GM03348 (cell line): Measurements from ENCODE around the gene COL11A1.
A peak's percentile ranks its signal among the peaks of the same experiment; 100 is the strongest.

Experiments used
- DNase-seq: peaks from one replicate; pipeline ENCODE4 v3.0.0; 2012; ENCODE audit warnings: low spot score

The COL11A1 gene

DNA sequence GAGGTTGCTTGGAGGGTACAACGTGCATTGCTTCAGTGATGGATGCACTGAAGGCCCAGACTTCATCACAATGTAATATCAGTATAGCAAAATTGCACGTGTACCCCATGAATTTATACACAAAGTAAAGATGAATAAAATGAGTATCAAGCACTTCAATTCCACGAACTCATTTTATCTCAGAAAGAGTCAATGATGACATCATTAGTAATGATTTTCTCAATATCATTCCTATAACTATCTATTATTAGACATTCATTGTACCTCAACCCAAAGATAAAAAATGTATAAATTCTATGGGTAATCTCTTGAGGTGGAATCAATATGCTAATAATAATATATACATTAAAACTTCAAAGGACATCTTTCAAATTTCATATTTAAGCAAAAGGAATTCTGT is 208.4 kb downstream of the COL11A1 start:
- no peak for DNase-seq

DNA sequence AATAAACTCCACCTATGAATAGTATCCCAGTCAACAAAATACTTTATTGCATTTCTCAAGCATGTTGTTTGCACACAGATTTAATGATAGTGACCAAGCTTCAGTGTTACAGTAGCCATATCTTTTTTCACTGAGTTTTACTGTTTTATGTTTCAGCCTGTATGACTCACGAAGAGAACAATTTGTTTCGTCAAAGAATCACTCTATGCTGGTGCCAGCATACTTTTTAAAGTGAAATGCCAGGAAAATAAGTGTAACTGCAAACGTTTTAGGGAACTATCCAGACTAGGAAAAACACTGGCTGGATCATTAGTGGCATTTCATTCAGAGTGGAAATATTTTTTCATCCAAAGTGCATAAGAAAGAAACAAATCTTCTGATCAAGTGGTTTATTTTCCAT is 210.8 kb downstream of the COL11A1 start:
- peak; percentile 50 for DNase-seq

GRCh38 chr1:102896771-102897170 is 211.6 kb downstream of the COL11A1 start:
- DNase-seq: no peak

DNA sequence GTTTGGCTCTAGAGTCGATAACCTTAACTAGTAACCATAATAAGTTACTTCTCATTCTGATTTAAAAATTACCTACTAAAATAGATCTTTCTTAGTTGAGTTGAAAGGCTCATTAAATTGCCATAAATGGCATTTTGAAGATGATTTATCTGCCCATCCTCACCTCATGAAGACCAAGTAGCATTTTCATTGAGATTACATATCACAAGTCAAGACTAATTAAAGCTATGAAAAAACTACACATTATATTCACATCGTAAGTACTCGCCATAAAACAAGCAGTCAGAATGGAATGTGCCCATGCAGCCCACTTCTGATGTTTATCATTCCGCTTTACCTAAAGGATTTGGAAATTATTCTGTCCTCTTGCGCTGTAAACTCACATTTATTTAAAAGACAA is 212.0 kb downstream of the COL11A1 start:
- no peak for DNase-seq

DNA sequence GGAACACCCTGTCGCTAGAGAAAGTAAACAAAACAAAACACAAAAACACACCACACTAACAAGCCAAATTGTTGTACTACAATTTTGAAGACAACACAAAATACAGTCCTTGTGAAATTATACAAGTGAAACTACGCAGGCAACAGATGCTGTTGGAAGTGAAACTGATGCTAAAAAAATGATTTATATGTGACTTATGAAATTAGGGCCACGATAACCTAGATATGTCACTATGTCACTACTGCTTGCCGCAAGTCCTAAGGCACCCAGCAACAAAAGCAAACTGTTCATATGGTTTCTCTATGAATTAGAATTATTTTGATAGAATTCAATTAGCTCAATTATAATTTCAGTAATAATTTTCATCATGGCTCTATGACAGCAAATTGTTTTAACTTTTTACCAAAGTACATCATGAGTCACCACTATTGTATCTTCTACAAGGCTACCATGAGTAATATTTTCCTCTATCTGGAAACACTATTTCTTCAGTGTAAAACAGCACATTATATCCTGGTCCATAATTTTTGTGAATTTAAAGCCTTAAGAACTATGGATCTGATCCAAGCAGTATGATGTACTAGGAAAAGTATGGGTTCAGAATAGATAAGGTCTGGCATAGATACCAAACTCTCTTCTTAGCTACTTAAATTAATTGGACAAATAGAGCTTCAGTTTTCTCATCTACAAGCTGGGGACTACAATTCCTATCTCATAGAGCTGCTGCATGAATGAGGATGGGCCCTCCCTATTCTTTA is 216.3 kb downstream of the COL11A1 start:
- DNase-seq: peak; percentile 40

DNA sequence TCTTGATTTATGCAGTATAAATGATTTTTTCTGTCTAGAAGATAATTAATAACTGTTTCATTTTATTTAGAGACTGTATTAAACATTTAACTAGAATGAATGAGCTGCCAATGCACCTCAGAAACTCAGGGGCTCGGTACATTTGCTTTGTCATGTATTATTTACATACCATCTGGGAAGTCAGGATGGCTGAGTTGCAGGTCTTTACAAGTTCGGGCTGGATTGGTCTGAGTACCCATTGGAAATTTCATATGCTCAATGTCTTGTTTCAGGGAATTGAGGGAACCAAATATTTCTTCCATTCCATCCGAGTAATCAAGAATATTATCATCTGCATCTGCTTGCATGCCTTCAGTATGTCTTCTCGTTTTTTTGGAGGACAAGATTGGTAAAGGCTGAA is 221.7 kb downstream of the COL11A1 start:
- no peak for DNase-seq

GRCh38 chr1:102884238-102884637 is 224.1 kb downstream of the COL11A1 start:
- DNase-seq: no peak

GRCh38 chr1:102879439-102879993 is 228.8 kb downstream of the COL11A1 start:
- DNase-seq: peak; percentile 63

DNA sequence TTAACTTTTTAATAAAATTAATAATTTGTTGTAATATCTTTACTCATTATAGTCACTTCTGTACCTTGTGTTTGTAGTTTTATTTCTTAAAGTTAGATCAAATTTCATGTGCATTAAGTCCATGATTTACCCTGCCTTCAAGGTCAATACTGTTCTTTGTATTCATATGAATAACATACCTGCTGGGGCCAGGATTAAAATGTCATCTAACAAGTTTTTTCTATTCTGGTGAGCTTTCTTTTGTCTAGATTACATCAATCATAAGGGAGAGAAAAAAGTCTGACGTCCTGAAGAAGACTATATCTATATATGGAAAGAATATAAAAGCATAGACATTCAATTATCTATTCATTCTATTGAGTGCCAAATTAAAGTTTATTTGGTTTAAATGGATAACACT is 232.6 kb downstream of the COL11A1 start:
- no peak for DNase-seq

DNA sequence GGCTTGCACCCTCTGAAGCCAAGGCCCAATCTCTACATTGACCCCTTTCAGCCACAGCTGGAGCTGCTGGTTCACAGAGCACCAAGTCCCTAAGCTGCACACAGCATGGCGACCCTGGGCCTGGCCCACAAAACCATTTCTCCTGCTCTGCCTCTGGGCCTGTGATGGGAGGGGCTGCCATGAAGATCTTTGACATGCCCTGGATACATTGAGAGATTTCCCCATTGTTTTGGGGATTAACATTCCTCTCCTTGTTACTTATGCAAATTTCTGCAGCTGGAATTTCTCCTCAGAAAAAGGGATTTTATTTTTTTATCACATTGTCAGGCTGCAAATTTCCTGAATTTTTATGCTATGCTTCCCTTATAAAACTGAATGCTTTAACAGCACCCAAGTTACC is 235.8 kb downstream of the COL11A1 start:
- no peak for DNase-seq

DNA sequence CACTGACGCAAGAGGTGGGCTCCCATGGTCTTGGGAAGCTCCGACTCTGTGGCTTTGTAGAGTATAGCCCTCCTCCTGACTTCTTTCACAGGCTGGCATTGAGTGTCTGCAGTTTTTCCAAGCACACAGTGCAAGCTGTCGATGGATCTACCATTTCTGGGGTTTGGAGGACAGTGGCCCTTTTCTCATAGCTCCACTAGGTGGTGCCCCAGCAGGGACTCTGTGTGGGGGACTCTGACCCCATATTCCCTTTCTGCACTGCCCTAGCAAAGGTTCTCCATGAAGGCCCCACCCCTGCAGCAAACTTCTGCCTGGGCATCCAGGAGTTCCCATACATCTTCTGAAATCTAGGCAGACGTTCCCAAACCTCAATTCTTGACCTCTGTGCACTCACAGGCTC is 236.2 kb downstream of the COL11A1 start:
- no peak for DNase-seq

DNA sequence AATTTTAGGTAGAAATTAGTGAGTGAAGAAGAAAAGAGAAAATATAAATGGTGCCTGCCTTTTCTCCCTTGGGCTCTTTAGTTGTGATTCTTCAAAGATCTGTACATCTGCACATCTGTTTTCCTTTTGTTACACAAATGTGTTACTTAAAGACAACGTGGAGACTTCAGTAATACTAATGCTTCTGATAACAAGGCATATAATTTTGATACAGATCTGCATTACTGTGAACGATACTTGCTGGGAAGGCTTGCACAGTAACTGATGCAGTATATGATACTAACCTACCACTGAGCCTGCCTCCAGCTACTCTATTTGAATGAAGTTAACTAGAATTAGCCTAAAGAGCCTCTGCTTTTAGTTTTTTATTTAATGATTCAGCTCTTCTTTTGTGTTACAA is 244.6 kb downstream of the COL11A1 start:
- no peak for DNase-seq

DNA sequence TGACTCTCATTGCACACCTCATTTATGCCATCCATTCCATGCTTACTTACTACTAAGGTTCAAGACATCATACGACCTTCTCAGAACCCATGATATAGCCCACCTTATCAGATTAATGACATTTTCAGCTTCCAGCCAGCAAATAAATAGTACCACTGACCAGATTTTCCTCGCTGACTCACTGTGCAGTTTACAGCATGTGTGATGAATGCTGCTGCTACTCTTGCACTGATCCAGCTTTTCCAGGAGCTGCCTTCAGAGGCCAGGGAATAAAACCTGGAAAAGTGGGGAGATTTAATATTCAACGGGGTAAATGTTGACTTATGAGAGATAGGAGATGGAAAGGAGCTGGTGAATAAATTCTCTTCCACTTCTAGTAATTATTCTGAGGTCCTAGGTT is 247.1 kb downstream of the COL11A1 start:
- DNase-seq: peak; percentile 13

DNA sequence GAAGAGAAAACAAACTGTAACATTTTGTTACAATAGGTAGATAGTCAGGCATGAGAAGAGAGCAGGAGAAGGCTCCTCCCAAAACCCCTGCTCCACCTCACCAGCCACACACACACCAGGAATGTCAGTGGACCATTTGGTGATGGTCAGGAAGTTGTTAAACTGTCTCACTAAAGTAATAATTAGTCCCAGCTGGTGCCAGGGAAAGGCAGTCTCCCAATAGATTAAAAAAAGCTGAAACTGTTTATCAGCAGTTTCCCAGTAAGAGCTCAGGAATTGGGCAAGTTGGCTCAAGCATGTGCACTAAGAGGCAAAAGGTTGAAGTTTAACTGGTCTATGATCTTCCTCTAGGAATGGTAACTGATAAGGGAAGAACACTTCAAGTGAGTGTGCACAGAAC is 249.6 kb downstream of the COL11A1 start:
- DNase-seq: peak; percentile 52

GRCh38 chr1:102857251-102857650 is 251.1 kb downstream of the COL11A1 start:
- no peak for DNase-seq

DNA sequence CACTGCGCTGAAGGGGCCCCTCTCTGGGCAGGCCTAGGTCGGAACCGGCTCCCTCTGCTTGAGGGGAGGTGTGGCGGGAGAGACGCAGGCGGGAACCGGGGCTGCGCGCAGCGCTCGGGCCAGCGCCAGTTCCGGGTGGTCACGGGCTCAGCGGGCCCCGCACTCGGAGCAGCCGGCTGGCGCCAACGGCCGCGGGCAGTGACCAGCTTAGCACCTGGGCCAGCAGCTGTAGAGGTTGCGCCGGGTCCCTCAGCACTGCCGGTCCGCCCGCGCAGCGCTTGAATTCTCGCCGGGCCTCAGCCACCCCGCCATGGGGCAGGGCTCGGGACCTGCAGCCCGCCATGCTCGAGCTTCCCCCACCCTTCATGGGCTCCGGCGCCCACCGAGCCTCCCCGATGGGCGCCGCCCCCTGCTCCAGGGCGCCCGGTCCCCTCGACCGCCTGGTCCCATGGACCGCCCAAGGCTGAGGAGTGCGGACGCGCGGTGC is 254.6 kb downstream of the COL11A1 start:
- DNase-seq: no peak

- peak; percentile 20 for DNase-seq
These were observed 255.2 kb downstream of the COL11A1 start for GRCh38 chr1:102853136-102853535.

GRCh38 chr1:102852613-102853012 is 255.7 kb downstream of the COL11A1 start:
- peak; percentile 26 for DNase-seq

GRCh38 chr1:102851616-102852015 is 256.7 kb downstream of the COL11A1 start:
- peak; percentile 13 for DNase-seq

DNA sequence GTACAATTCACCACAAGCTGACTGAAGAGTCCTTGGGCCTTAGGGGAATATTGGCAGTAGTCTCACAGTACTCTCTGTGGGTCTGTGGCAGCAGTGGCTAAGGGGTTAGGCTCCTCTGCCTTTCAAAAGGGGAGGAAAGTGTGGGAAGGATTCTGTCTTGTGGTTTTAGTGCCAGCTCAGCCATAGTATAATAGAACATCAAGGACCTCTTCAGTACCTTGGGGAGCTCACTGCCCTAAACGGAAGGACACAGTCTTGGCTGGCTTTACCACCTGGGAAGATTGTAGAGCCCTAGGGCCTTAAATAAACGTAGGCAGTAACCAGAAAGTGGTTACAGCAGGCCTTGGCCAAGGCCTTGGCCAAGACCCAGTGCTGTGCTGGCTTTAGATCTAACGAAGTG is 265.7 kb downstream of the COL11A1 start:
- no peak for DNase-seq

DNA sequence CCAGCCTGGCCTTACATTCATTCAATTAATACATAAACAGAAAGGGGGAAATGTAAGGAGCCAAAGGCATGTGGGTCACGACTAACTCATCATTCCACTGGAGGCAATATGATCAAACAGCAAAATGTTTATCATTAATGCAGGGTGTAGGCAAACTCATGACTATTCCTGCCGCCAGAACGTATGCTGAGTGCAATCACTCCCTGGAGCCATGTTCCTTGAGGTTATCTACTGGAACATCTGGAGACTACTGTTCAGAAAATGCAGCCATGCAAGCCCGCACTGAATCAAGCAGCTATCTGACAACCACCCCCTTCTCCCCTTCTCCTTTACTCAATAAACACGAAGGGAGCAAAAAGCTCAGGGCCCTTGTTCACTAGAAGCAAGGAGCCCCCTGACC is 267.6 kb downstream of the COL11A1 start:
- DNase-seq: no peak

GRCh38 chr1:102838016-102838415 is 270.3 kb downstream of the COL11A1 start:
- no peak for DNase-seq

DNA sequence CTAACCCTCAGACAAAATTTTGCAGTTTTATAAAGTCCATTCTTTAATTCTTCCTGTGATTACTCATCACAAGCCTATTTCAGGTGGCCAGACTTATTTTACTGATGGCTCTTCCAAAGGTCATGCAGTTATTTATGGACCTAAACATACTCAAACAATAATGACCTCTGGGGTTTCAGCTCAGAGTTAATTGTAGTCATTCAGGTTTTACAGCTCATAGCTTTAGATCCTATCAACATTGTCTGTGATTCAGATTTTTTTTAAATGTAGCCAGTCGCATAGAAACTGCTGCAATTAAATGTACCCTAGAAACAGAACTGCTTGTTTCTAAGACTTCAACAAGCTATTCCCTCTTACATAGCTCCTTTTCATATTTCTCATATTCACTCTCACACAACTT is 270.8 kb downstream of the COL11A1 start:
- no peak for DNase-seq

- no peak for DNase-seq
These were observed 271.3 kb downstream of the COL11A1 start for GRCh38 chr1:102836991-102837390.
